HG03039 (cell line): Measurements from ENCODE around the gene ODR4.
"Not testable (repeated sequence)": the region's sequence is repeated elsewhere in the genome, so short reads cannot be mapped to it uniquely, and the experiment has no call there.

Experiments
- ATAC-seq: cut with Tn5 transposase; IDR thresholded peaks from one replicate; pipeline ENCODE4 v1.9.1; 2021; ENCODE audit warnings: mild to moderate bottlenecking, moderate library complexity; ENCODE audit not compliant: unreplicated experiment

ODR4 gene

GRCh38 chr1:186420923-186421322 is 45.3 kb downstream of the ODR4 start:
- peak; percentile 93 for ATAC-seq

- ATAC-seq: no peak
Observed at GRCh38 chr1:186421446-186421845, 45.8 kb downstream of the ODR4 start.

- ATAC-seq: no peak
Observed at GRCh38 chr1:186424539-186424938, 48.9 kb downstream of the ODR4 start.

- ATAC-seq: no peak
Observed at GRCh38 chr1:186426118-186426517, 50.5 kb downstream of the ODR4 start.

GRCh38 chr1:186429017-186429416 is 53.4 kb downstream of the ODR4 start:
- no peak for ATAC-seq

GRCh38 chr1:186435336-186435735 is 59.7 kb downstream of the ODR4 start:
- no peak for ATAC-seq

GRCh38 chr1:186438567-186438966 is 62.9 kb downstream of the ODR4 start:
- no peak for ATAC-seq

- no peak for ATAC-seq
Observed at GRCh38 chr1:186440584-186440983, 64.9 kb downstream of the ODR4 start.

GRCh38 chr1:186442651-186443375 is 67.2 kb downstream of the ODR4 start:
- no peak for ATAC-seq

- ATAC-seq: peak; percentile 55
Observed at GRCh38 chr1:186443638-186444037, 68.0 kb downstream of the ODR4 start.

- no peak for ATAC-seq
Observed at GRCh38 chr1:186446152-186446551, 70.5 kb downstream of the ODR4 start.

- ATAC-seq: no peak
Observed at GRCh38 chr1:186454981-186455380, 79.3 kb downstream of the ODR4 start.

- no peak for ATAC-seq
Observed at GRCh38 chr1:186456729-186457255, 81.2 kb downstream of the ODR4 start.

- ATAC-seq: not testable (repeated sequence)
Observed at GRCh38 chr1:186459161-186459560, 83.5 kb downstream of the ODR4 start.

- ATAC-seq: no peak
Observed at GRCh38 chr1:186461014-186461413, 85.4 kb downstream of the ODR4 start, which contains the start of gene PDC. Gene PDC, minus strand, starts transcription at chr1:186461114. Its CDS starts 11,655 bp downstream, at chr1:186449459.

GRCh38 chr1:186463511-186463910 is 87.9 kb downstream of the ODR4 start:
- ATAC-seq: no peak

GRCh38 chr1:186463926-186464325 is 88.3 kb downstream of the ODR4 start:
- no peak for ATAC-seq

- not testable (repeated sequence) for ATAC-seq
Observed at GRCh38 chr1:186465491-186465890, 89.9 kb downstream of the ODR4 start.

GRCh38 chr1:186465946-186466345 is 90.3 kb downstream of the ODR4 start:
- ATAC-seq: no peak
